K562 (cell line): ENCODE results near the gene SACS. TPM values are rescaled to one million over a fixed set of nuclear protein-coding genes. Genes with fewer than 3 reads are reported as not detected.

ENCODE experiments used
- ATAC-seq: fragments of 200-7000 bp; cut with Tn5 transposase; 3 replicates; pipeline ENCODE4 v1.9.1; 2020; ENCODE audit warnings: moderate library complexity
- BruUV-seq: library from RNA; stranded (reverse); fragments of 400-500 nt; replicated peaks from 2 replicates; lab custom pipeline; 2021; lab: Mats Ljungman, UMichigan
- CTCF ChIA-PET: fragments of 300-600 bp; formaldehyde crosslinking; extraction: SDS; loops from one replicate; lab custom pipeline; 2021; ENCODE audit warnings: low intra/inter-chr PET ratio; lab: Yijun Ruan, JAX
- POLR2A ChIA-PET: fragments of 300-600, 350-650 bp; sonication (Branson Sonifier 250); formaldehyde crosslinking; extraction: SDS; loops from one replicate; lab custom pipeline; 2021; ENCODE audit warnings: antibody characterized with exemption, inconsistent platforms; lab: Yijun Ruan, JAX
- DNase-seq, 4 experiments: peaks; one replicate each; pipeline versions ENCODE4 v3.0.0 to v3.0.0-alpha.2; 2011 to 2018; ENCODE audit warnings: low spot score in 3 of 4, mixed read lengths in 3 of 4; ENCODE audit errors: extremely low read depth in 1 of 4
- FAIRE-seq: peaks from 2 replicates; lab custom pipeline; 2011; peaks lifted over from hg19 to GRCh38; lab: Jason Lieb, UNC
- H2AFZ ChIP-seq: 2 replicates; pipeline ENCODE4 v1.6.0; 2011; ENCODE audit warnings: low read depth, low read length, control low read depth, inconsistent platforms
- H3K27ac ChIP-seq: fragments of 200-600 bp; 3 replicates; pipeline ENCODE4 v1.8.0; 2011; ENCODE audit warnings: low read depth, mild to moderate bottlenecking, control low read depth, inconsistent platforms, low read length, moderate library complexity, mixed read lengths; ENCODE audit errors: extremely low read depth
- H3K27me3 ChIP-seq, 2 experiments: fragments of 300-600 bp in 1 of 2; 2 replicates in 1 of 2; 3 replicates in 1 of 2; pipeline versions ENCODE4 v1.6.0 to v1.8.0; 2011; ENCODE audit warnings: inconsistent platforms in 2 of 2, low read length in 2 of 2, mild to moderate bottlenecking in 1 of 2, mixed read lengths in 1 of 2, moderate library complexity in 1 of 2; ENCODE audit not compliant: control insufficient read depth in 2 of 2, insufficient read depth in 2 of 2
- H3K36me3 ChIP-seq: fragments of 300-600 bp; 3 replicates; pipeline ENCODE4 v1.8.0; 2011; ENCODE audit warnings: mild to moderate bottlenecking, low read length, inconsistent platforms; ENCODE audit not compliant: control insufficient read depth, insufficient read depth
- H3K4me1 ChIP-seq, 2 experiments: fragments of 200-600 bp in 1 of 2; replicated peaks in 1 of 2; 2 replicates in 1 of 2; 3 replicates in 1 of 2; pipeline versions ENCODE4 v1.5.1 to v1.8.0; 2011; ENCODE audit warnings: inconsistent platforms in 2 of 2, low read length in 2 of 2, mild to moderate bottlenecking in 1 of 2, mixed read lengths in 1 of 2, moderate library complexity in 1 of 2; ENCODE audit not compliant: control insufficient read depth in 2 of 2, insufficient read depth in 2 of 2
- H3K4me2 ChIP-seq: 2 replicates; pipeline ENCODE4 v1.6.1; 2011; ENCODE audit warnings: low read length, control low read depth, inconsistent platforms, mixed read lengths; ENCODE audit not compliant: insufficient read depth
- H3K4me3 ChIP-seq: fragments of 200-600 bp; sonication (generic), shearing (Covaris generic); 2 replicates; pipeline ENCODE4 v1.5.1; 2016; ENCODE audit warnings: control low read depth, inconsistent platforms
- H3K79me2 ChIP-seq: fragments of 200-600 bp; 3 replicates; pipeline ENCODE4 v1.8.0; 2011; ENCODE audit warnings: low read length, inconsistent platforms; ENCODE audit not compliant: control insufficient read depth, insufficient read depth
- H3K9ac ChIP-seq, 2 experiments: 2 replicates each; pipeline versions ENCODE4 v1.6.0 to v1.6.1; 2011; ENCODE audit warnings: low read depth in 2 of 2, low read length in 2 of 2, control low read depth in 1 of 2, inconsistent platforms in 1 of 2, mild to moderate bottlenecking in 1 of 2, mixed read lengths in 1 of 2; ENCODE audit not compliant: insufficient read depth in 1 of 2
- H3K9me1 ChIP-seq: one replicate; pipeline ENCODE4 v1.6.0; 2011; ENCODE audit warnings: inconsistent platforms, mild to moderate bottlenecking, low read length, moderate library complexity; ENCODE audit not compliant: control insufficient read depth, insufficient read depth
- H3K9me3 ChIP-seq: replicated peaks from 2 replicates; pipeline ENCODE4 v1.5.1; 2011; ENCODE audit warnings: low read depth, low read length, inconsistent platforms; ENCODE audit not compliant: control insufficient read depth, insufficient read depth
- H4K20me1 ChIP-seq: replicated peaks from 2 replicates; pipeline ENCODE4 v1.6.1; 2011; ENCODE audit warnings: low read length, inconsistent platforms, mixed read lengths; ENCODE audit not compliant: control insufficient read depth, insufficient read depth
- BDP1 ChIP-seq: IDR thresholded peaks from 3 replicates; pipeline ENCODE4 v1.6.1; 2011; ENCODE audit not compliant: insufficient read length, insufficient read depth
- BRF2 ChIP-seq: IDR thresholded peaks from 3 replicates; pipeline ENCODE4 v1.6.1; 2011; ENCODE audit warnings: borderline replicate concordance, mild to moderate bottlenecking; ENCODE audit not compliant: insufficient read length, insufficient read depth
- CBX1 ChIP-seq: sonication (generic); IDR thresholded peaks from 2 replicates; pipeline ENCODE4 v1.6.1; 2016; ENCODE audit warnings: antibody characterized with exemption, low read depth, mild to moderate bottlenecking
- HMG20A ChIP-seq: fragments of 450-650 bp; formaldehyde crosslinking; conservative IDR thresholded peaks from 2 replicates; pipeline ENCODE4 v1.4.0; 2020; ENCODE audit warnings: mild to moderate bottlenecking, mixed read lengths
- KAT8 ChIP-seq: fragments of 450-650 bp; IDR thresholded peaks from 2 replicates; pipeline ENCODE4 v1.6.1; 2016; ENCODE audit warnings: low read depth, mild to moderate bottlenecking
- NRF1 ChIP-seq, 2 experiments: fragments of 450-650 bp; IDR thresholded peaks in 1 of 2; conservative IDR thresholded peaks in 1 of 2; 2 replicates each; pipeline ENCODE4 v1.6.1; 2014; ENCODE audit warnings: mild to moderate bottlenecking in 2 of 2
- PHTF2 ChIP-seq: fragments of 250-450 bp; sonication (Bioruptor Pico); IDR thresholded peaks from 2 replicates; pipeline ENCODE4 v1.5.0; 2021; ENCODE audit warnings: mild to moderate bottlenecking
- SMARCE1 ChIP-seq: fragments of 450-650 bp; IDR thresholded peaks from 2 replicates; pipeline ENCODE4 v1.7.1; 2016; ENCODE audit warnings: mild to moderate bottlenecking
- SOX6 ChIP-seq: fragments of 450-650 bp; IDR thresholded peaks from 2 replicates; pipeline ENCODE4 v1.6.1; 2014; ENCODE audit warnings: mild to moderate bottlenecking
- ZNF12 ChIP-seq: sonication (generic); formaldehyde crosslinking; IDR thresholded peaks from 2 replicates; pipeline ENCODE4 v1.4.0; 2020; ENCODE audit warnings: mild to moderate bottlenecking, missing genetic modification reagents
- ZNF316 ChIP-seq: fragments of 450-650 bp; IDR thresholded peaks from 2 replicates; pipeline ENCODE4 v1.6.1; 2016
- ZNF41 ChIP-seq: fragments of 250-450 bp; sonication (Bioruptor Pico); conservative IDR thresholded peaks from 2 replicates; pipeline ENCODE4 v1.4.0; 2020; ENCODE audit warnings: mild to moderate bottlenecking
- WGBS: fragments of 100-300 bp; shearing (Covaris generic); methylation state at CpG from one replicate; pipeline ENCODE4 v1.1.6; 2016; ENCODE audit warnings: low coverage, mixed read lengths; ENCODE audit not compliant: insufficient coverage; ENCODE audit errors: missing lambda C conversion rate; 5-methylcytosine and 5-hydroxymethylcytosine counted together
- in situ Hi-C: fragments of 300-500 bp; cut with MboI; formaldehyde crosslinking; loops from 4 replicates; pipeline ENCODE4 v1.15.0; 2018; ENCODE audit warnings: inconsistent platforms, mixed read lengths
- intact Hi-C: fragments of 100-400 bp; cut with micrococcal nuclease; formaldehyde crosslinking; loops from 2 replicates; pipeline ENCODE4 v1.14.2; 2022
- polyA plus RNA-seq, 8 experiments: library from polyadenylated mRNA; depleted of rRNA in 4 of 8; stranded (reverse) in 5 of 8; unstranded in 3 of 8; fragments of >200 nt; fragmentation: Nextera tagmentation in 2 of 8; fragmentation: Illumina TruSeq in 1 of 8; extraction: Ambion mirVana in 2 of 8; extraction: Trizol in 1 of 8; gene quantifications; 2 replicates each; pipeline versions ENCODE4 v1.2.1 to v1.2.3, GENCODE V29; 2011 to 2014; ENCODE audit warnings: inconsistent platforms in 1 of 8, missing spikeins in 1 of 8
- total RNA-seq, 7 experiments: library from RNA; depleted of rRNA in 6 of 7; stranded (reverse); fragments of >200 nt in 6 of 7; fragmentation: Illumina TruSeq in 2 of 7; extraction: Trizol in 2 of 7; gene quantifications; 2 replicates each; pipeline versions ENCODE4 v1.2.1 to v1.2.3, GENCODE V29; 2011 to 2021; ENCODE audit warnings: low replicate concordance in 1 of 7

SACS gene
- total and polyA plus RNA-seq, 9 of the 15 experiments (the other 6 are each of a cell fraction or from before 2014, with no cell fraction given): 4.7 to 28.2 (median 18.9) TPM

GRCh38 chr13:23470790-23471614 is 37.5 kb upstream of the SACS start:
- POLR2A ChIA-PET: no interaction called here
- intact Hi-C loops: no loop called here
- BruUV-seq: no TSS peak
- Histone ChIP-seq H3K4me3 (no peak overlapping the region), H3K27me3 (peaks cover 0 to 8% of the 10 kb centered on the region in 2 experiments; a peak in 2 of 5 replicates), H3K36me3 (no peaks in the 10 kb centered on the region), H2AFZ (no peak overlapping the region), H3K9ac (no peak overlapping the region), H3K4me2 (no peak overlapping the region), H3K79me2 (no peaks in the 10 kb centered on the region), H3K27ac (no peak overlapping the region), H3K4me1 (peaks cover 0 to 7% of the 10 kb centered on the region in 2 experiments; a peak in 2 of 5 replicates), H3K9me3 (no peaks in the 10 kb centered on the region), H3K9me1 (no peaks in the 10 kb centered on the region), H4K20me1 (no peaks in the 10 kb centered on the region)
- no peak for TF ChIP-seq BDP1
- no peak for TF ChIP-seq CBX1
- TF ChIP-seq PHTF2 (CRISPR knock-in tag): no peak
- no peak for TF ChIP-seq NRF1 (conservative IDR thresholded peaks at IDR 0.05 in 1 of 2, IDR thresholded peaks at IDR 0.05 in 1 of 2)
- TF ChIP-seq SOX6: no peak
- TF ChIP-seq HMG20A (CRISPR knock-in tag): no peak
- no peak for TF ChIP-seq SMARCE1
- TF ChIP-seq ZNF316: no peak
- TF ChIP-seq ZNF41 (CRISPR knock-in tag): no peak
- TF ChIP-seq KAT8: no peak
- TF ChIP-seq BRF2: no peak
- TF ChIP-seq ZNF12 (CRISPR knock-in tag): no peak
- WGBS: 2% methylated on average over 7 of the region's 7 CpGs
- in situ Hi-C loops: no loop called here
- ATAC-seq: no peak
- FAIRE-seq: no peak
- no peak for DNase-seq
- CTCF ChIA-PET: no interaction called here
